PFSK-1 (cell line): Measurements from ENCODE around the gene GNRH2. TPM values are rescaled to one million over a fixed set of nuclear protein-coding genes. Genes with fewer than 3 reads are reported as not detected.

Experiments used
- FOXP2 ChIP-seq: optimal IDR thresholded peaks from 2 replicates; pipeline ENCODE3; 2011; ENCODE audit warnings: borderline replicate concordance, control low read depth, inconsistent platforms; ENCODE audit not compliant: insufficient read depth; ENCODE audit errors: extremely low read length, extremely low read depth
- POLR2AphosphoS5 ChIP-seq: IDR thresholded peaks from 2 replicates; pipeline ENCODE4 v1.6.1; 2012; ENCODE audit warnings: low read depth, mild to moderate bottlenecking, control low read depth, low read length, moderate library complexity
- SIN3A ChIP-seq: IDR thresholded peaks from 2 replicates; pipeline ENCODE4 v1.6.1; 2012; ENCODE audit warnings: mild to moderate bottlenecking, low read length, moderate library complexity, borderline replicate concordance; ENCODE audit not compliant: insufficient read depth
- TAF1 ChIP-seq: IDR thresholded peaks from 2 replicates; pipeline ENCODE4 v1.6.1; 2012; ENCODE audit warnings: low read length, control low read depth, borderline replicate concordance; ENCODE audit not compliant: insufficient read depth
- polyA plus RNA-seq: library from polyadenylated mRNA; unstranded; fragments of >200 nt; gene quantifications from one replicate; pipeline ENCODE4 v1.2.1, GENCODE V29; 2012; ENCODE audit warnings: low read depth, missing spikeins; ENCODE audit not compliant: insufficient read length
- TF ChIP-seq, protein P1 (sequence below), 2 experiments: IDR thresholded peaks; 2 replicates each; pipeline versions ENCODE4 v1.6.1 to v1.8.0; 2011 to 2012; ENCODE audit warnings: low read depth in 2 of 2, low read length in 2 of 2, control low read depth in 1 of 2, inconsistent platforms in 1 of 2, mild to moderate bottlenecking in 1 of 2, moderate library complexity in 1 of 2; ENCODE audit not compliant: insufficient read depth in 1 of 2

Gene GNRH2, protein sequence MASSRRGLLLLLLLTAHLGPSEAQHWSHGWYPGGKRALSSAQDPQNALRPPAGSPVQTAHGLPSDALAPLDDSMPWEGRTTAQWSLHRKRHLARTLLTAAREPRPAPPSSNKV
- polyA plus RNA-seq, result not detected

DNA sequence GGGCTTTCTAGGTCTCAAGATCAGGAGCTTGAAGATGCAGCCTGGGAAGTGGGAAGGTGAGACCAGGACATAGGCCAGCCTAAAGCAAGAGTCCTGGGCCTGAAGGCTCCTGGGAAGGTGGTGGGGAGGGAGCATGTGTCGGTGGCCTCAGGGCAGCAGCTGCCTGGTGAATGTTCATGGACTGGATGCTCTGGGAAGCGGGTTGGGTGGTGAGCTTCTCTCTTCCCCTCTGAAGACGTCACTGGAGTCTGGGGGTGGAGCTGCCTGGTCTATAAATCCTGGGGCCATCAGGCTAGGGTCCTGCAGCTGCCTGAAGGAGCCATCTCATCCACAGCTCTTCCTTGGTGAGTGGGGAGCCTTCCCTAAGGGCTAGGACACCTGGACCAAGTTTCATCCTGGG is at the start of gene GNRH2:
TSS of gene GNRH2 (plus strand) at position 301 of the 400 bp plus-strand sequence. CDS start 793 bp downstream, outside the sequence.
- TF ChIP-seq TAF1 (no peak), POLR2AphosphoS5 (no peak), SIN3A (no peak), FOXP2 (no peak)
- TF ChIP-seq, protein P1, sequence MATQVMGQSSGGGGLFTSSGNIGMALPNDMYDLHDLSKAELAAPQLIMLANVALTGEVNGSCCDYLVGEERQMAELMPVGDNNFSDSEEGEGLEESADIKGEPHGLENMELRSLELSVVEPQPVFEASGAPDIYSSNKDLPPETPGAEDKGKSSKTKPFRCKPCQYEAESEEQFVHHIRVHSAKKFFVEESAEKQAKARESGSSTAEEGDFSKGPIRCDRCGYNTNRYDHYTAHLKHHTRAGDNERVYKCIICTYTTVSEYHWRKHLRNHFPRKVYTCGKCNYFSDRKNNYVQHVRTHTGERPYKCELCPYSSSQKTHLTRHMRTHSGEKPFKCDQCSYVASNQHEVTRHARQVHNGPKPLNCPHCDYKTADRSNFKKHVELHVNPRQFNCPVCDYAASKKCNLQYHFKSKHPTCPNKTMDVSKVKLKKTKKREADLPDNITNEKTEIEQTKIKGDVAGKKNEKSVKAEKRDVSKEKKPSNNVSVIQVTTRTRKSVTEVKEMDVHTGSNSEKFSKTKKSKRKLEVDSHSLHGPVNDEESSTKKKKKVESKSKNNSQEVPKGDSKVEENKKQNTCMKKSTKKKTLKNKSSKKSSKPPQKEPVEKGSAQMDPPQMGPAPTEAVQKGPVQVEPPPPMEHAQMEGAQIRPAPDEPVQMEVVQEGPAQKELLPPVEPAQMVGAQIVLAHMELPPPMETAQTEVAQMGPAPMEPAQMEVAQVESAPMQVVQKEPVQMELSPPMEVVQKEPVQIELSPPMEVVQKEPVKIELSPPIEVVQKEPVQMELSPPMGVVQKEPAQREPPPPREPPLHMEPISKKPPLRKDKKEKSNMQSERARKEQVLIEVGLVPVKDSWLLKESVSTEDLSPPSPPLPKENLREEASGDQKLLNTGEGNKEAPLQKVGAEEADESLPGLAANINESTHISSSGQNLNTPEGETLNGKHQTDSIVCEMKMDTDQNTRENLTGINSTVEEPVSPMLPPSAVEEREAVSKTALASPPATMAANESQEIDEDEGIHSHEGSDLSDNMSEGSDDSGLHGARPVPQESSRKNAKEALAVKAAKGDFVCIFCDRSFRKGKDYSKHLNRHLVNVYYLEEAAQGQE (IDR thresholded peaks at IDR 0.05; ENCODE audit: insufficient read depth in 1 of 2, low read depth in 2 of 2, low read length in 2 of 2), result no peak

DNA sequence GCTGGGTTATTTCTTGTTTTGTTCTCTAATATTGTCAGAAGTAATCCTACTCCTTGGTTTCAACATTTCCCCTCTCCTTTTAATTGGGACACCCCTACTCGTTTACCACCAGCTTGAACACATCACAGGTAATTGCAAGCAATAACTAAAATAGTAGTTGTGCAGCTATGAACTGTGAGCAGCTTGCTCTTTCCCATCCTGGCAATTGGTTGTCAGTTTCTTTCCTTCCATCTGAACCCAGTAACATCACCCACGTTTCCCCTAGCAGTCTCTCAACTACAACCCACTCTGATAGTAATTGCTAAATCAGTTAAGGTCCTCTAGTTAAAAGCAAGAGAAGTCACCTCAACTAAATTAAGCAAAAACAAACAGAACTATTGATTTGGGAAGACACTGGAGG is 47.6 kb upstream of the GNRH2 start:
- TF ChIP-seq SIN3A (no peak), FOXP2 (no peak), POLR2AphosphoS5 (no peak), TAF1 (no peak)
- TF ChIP-seq, protein P1 (IDR thresholded peaks at IDR 0.05; ENCODE audit: insufficient read depth in 1 of 2, low read depth in 2 of 2, low read length in 2 of 2), result no peak

DNA sequence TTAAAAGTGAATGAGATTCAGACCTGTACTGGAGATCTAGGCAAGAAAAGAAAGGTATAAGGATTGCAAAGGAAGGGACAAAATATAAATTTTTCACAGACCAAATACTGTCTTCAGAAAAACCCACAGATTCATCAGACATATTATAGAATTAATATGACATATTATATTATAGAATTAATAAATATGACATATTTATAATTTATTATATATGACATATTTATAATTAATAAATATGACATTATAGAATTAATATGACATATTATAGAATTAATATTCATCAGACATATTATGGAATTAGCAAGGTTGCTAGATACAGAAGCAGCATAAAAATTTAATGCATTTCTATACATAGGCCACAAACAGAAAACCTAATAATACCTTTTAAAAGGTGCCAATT is 44.7 kb upstream of the GNRH2 start:
- TF ChIP-seq TAF1 (no peak), FOXP2 (no peak), SIN3A (no peak), POLR2AphosphoS5 (no peak)
- TF ChIP-seq, protein P1 (IDR thresholded peaks at IDR 0.05; ENCODE audit: insufficient read depth in 1 of 2, low read depth in 2 of 2, low read length in 2 of 2), result no peak

DNA sequence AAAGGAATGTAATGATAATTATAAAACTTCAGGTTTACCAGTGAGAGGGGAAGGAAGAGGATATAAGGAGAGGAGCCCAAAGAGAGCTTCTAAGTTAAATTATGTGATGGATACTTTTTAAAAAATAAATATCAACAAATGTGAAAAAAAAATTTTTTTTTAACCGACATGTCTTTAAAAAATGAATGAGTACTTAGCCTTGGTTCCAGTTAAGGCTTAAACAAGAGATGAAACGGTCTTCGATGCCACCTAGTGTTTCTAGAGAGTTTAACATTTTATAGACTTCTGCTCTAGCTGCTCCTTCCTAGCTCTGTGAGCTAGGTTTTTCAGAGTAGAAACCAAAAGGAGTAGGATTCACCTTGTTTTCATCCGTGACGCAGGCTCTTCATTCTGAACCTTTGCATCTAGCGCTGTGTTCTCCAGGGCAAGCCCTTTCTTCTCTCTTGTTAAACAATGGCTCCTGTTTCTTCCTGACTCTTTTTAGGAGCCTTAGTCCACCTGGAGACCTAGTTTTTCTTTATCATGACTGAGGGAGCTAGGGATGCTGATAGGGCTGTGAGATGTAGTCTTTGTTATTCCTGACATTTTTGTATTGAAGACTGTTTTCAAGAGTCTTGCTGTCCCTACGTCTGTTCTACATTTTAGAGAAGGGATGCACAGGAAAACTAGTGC is 42.4 kb upstream of the GNRH2 start:
- TF ChIP-seq FOXP2, result no peak
- TF ChIP-seq TAF1, result no peak
- TF ChIP-seq, protein P1 (IDR thresholded peaks at IDR 0.05; ENCODE audit: insufficient read depth in 1 of 2, low read depth in 2 of 2, low read length in 2 of 2), result no peak
- no peak for TF ChIP-seq POLR2AphosphoS5
- no peak for TF ChIP-seq SIN3A

DNA sequence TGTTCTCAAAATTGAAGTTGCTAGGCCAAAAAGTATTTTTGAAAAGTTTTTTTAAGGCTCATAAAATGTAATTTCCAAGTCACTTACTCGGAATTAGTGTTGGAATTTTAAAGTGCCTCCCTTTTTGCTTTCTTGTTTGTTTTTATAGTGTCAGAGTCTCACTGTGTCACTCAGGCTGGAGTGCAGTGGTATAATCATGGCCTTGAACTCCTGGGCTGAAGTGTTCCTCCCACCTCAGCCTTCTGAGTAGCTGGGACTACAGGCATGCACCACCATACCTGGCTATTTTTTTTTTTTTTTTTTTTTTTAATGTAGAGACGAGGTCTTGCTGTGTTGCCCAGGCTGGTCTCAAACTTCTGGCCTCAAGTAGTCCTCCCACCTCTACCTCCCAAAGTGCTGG is 40.0 kb upstream of the GNRH2 start:
- no peak for TF ChIP-seq TAF1
- TF ChIP-seq FOXP2, result no peak
